Subcutaneous abdominal adipose tissue (tissue), 5 donors: ENCODE measurements around the gene OCA2.
"Not testable (repeated sequence)": the region's sequence is repeated elsewhere in the genome, so short reads cannot be mapped to it uniquely, and the experiment has no call there.

ENCODE experiments used
- H3K27ac ChIP-seq: one replicate; pipeline ENCODE4 v1.7.0; 2013; ENCODE audit warnings: low read depth, mild to moderate bottlenecking, inconsistent platforms, low read length, moderate library complexity
- H3K27me3 ChIP-seq, 5 donors: one replicate each; pipeline ENCODE4 v1.7.0; 2013; ENCODE audit warnings: low read length in 5 of 5, inconsistent platforms in 1 of 5; ENCODE audit not compliant: control insufficient read depth in 5 of 5, insufficient read depth in 4 of 5
- H3K36me3 ChIP-seq, 5 donors: one replicate each; pipeline ENCODE4 v1.7.0; 2013; ENCODE audit warnings: low read length in 5 of 5; ENCODE audit not compliant: control insufficient read depth in 5 of 5, insufficient read depth in 5 of 5
- H3K4me1 ChIP-seq, 5 donors: one replicate each; pipeline ENCODE4 v1.7.0; 2013; ENCODE audit warnings: low read length in 5 of 5, mild to moderate bottlenecking in 3 of 5, moderate library complexity in 1 of 5; ENCODE audit not compliant: control insufficient read depth in 5 of 5, insufficient read depth in 5 of 5
- H3K4me3 ChIP-seq, 5 donors: one replicate each; pipeline ENCODE4 v1.7.0; 2013; ENCODE audit warnings: low read length in 5 of 5, low read depth in 1 of 5
- H3K9ac ChIP-seq, 5 donors: one replicate each; pipeline ENCODE4 v1.7.0; 2013; ENCODE audit warnings: low read length in 5 of 5, mild to moderate bottlenecking in 4 of 5, moderate library complexity in 3 of 5
- H3K9me3 ChIP-seq, 5 donors: one replicate each; pipeline ENCODE4 v1.7.0; 2013; ENCODE audit warnings: low read length in 5 of 5; ENCODE audit not compliant: control insufficient read depth in 5 of 5
- donor health status: healthy.
- donor health status: healthy.
- donor health status: healthy.
- donor health status: healthy.
- donor health status: healthy.

Gene OCA2

DNA sequence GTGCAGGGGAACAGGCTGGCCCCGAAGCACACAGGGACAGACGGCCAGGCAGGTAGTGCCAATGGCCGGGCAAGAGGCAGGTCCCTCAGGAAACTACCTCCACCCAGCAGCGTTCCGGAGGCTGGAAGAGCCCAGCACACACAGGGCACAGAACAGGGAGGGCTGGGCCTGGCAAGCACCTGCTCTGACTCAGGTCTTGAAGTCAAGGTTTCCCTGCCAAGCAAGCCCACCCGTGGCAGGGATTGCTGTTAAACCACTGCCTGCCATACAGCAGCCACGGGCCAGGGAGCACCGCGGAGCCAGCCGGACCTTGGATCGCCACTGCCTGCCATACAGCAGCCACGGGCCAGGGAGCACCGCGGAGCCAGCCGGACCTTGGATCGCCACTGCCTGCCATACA is 22.5 kb upstream of the OCA2 start:
- peaks cover 6 to 83% (median 73%) of the 10 kb centered on the region in 5 donors for H3K36me3 ChIP-seq
- not testable (repeated sequence) for H3K9ac ChIP-seq, H3K27ac ChIP-seq, H3K27me3 ChIP-seq, H3K9me3 ChIP-seq, H3K4me3 ChIP-seq, H3K4me1 ChIP-seq

DNA sequence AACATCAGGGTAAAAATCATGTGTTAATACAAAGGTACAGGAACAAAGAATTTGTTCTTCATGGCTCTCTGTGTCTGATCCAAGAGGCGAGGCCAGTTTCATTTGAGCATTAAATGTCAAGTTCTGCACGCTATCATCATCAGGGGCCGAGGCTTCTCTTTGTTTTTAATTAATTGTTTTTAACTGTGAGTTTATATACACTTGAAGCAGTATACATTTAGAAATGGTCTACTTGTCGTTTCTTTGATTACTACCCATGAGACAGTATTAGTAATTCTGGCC is 21.2 kb upstream of the OCA2 start:
- no peak overlapping the region for H3K27ac ChIP-seq
- H3K4me3 ChIP-seq = no peak overlapping the region
- no peak overlapping the region for H3K9ac ChIP-seq
- no peaks in the 10 kb centered on the region for H3K27me3 ChIP-seq
- peaks cover 6 to 94% (median 86%) of the 10 kb centered on the region in 5 donors for H3K36me3 ChIP-seq
- no peaks in the 10 kb centered on the region for H3K9me3 ChIP-seq
- no peaks in the 10 kb centered on the region for H3K4me1 ChIP-seq

DNA sequence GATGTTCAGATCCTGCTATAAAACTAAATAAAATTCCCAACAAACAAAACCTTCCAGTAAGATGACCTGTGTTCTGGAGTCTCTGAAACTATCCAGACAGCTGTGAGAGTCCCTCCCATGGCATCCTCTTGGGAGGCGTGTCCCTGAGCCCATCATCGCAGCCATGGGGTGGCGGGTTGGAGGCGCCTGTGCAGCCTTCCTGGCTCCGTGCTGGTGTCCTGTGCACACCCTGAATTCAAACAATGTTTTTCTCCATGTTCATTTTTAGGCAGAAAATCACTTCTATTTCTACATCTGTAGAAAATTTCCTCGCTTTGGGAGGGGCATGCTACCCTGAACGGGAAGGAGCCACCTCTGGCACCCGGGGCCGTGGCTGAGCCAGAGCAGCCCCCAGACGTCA is 19.4 kb upstream of the OCA2 start:
- Histone ChIP-seq H3K27ac (no peak overlapping the region), H3K9me3 (no peaks in the 10 kb centered on the region), H3K9ac (no peak overlapping the region), H3K4me1 (no peaks in the 10 kb centered on the region), H3K36me3 (peaks cover 6 to 94% (median 87%) of the 10 kb centered on the region in 5 donors), H3K4me3 (no peak overlapping the region), H3K27me3 (no peaks in the 10 kb centered on the region)

DNA sequence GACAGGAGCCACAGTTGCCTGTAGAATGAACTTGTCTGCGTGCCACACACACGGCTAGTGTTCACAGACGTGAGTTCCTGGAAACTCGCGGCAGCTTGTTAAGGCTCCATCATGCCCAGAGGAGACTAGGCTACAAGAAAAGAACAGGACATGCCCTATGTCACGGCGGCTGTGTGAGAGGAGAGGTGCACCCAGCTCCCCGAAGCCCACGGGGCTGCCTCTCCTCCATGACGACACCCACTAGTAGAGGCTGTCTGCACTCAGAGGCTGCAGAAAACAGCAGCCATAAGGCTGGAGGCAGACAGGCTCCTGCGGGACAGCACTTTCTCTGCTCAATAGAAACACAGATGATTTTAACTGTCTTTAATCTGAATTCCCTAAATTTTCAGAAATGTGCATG is 19.0 kb upstream of the OCA2 start:
- Histone ChIP-seq H3K27ac (no peak overlapping the region), H3K27me3 (no peaks in the 10 kb centered on the region), H3K36me3 (peaks cover 6 to 95% (median 87%) of the 10 kb centered on the region in 5 donors), H3K4me1 (no peaks in the 10 kb centered on the region), H3K9ac (no peak overlapping the region), H3K4me3 (no peak overlapping the region), H3K9me3 (no peaks in the 10 kb centered on the region)

DNA sequence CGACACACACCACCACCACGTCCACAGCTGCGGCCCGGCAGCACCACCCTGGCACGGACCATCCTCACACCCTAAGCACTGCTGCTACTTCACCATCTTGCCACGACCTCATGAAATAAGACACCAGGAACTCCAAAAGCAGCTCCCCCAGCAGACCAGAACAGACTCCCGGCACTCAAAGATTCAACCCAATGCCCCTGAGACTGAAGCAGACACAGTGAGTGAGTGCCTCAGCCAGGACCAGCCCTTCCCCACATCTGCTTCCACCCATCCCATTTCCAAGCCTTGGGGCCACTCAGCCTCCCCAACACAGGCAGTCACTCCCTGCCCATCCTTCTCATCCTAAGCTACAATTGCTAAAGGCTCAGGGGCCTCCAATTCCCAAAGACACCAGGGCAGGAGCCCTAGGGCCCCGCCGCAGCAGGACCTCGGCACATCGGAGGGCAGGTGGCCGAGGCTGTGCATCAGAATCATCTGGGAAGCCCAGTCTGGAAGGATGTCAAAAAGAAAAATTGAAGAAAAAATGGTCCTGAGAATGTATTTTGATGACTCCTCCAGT is 18.4 kb upstream of the OCA2 start:
- no peaks in the 10 kb centered on the region for H3K9me3 ChIP-seq
- H3K36me3 ChIP-seq = peaks cover 6 to 95% (median 87%) of the 10 kb centered on the region in 5 donors
- no peak overlapping the region for H3K27ac ChIP-seq
- no peaks in the 10 kb centered on the region for H3K27me3 ChIP-seq
- no peaks in the 10 kb centered on the region for H3K4me1 ChIP-seq
- no peak overlapping the region for H3K9ac ChIP-seq
- no peak overlapping the region for H3K4me3 ChIP-seq

DNA sequence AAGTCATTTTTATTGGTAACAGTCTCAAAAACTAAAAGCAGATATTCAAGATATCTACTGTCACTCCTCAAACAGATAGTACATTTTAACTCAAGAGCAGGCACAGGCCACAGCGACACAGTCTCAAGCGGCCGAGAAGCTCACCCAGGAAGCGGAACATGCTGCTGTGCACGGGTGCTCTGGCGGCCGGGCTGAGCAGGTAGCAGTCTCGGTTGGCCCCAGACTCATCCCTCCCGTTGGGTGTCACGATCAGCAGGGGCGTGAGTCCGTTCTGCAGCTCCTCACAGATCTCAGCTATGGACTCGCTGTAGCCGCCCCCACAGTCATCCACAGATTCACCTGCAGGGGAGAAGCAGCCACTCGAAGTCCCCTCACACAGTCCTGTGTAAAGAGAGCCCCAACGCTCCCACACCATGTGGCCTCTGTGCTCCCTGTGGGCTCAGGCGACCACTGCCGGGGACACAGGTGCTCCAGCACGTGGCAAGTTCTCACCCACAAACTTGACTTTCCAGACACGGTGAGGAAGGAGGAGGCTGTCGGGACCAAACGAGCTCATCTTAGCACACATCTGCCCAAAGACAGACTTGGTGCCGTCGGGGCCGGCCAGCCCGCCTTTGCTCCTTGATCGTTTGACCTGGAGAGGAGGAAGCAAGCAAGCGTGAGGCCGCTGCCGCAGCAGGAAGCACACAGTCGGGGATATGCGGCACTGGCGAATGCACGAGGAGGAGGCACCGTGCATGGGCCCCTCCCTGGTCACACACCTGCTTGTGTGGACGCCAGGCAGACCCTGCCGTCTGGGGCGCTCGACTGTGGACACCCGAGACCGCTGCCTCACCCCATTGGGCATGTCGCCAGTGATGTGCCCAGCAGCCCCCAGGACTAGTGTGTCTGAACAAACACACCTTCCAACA is 17.7 kb upstream of the OCA2 start:
- H3K36me3 ChIP-seq = peaks cover 6 to 95% (median 89%) of the 10 kb centered on the region in 5 donors
- no peak overlapping the region for H3K27ac ChIP-seq
- H3K27me3 ChIP-seq = no peaks in the 10 kb centered on the region
- no peak overlapping the region for H3K9ac ChIP-seq
- no peaks in the 10 kb centered on the region for H3K9me3 ChIP-seq
- H3K4me3 ChIP-seq = no peak overlapping the region
- no peaks in the 10 kb centered on the region for H3K4me1 ChIP-seq

DNA sequence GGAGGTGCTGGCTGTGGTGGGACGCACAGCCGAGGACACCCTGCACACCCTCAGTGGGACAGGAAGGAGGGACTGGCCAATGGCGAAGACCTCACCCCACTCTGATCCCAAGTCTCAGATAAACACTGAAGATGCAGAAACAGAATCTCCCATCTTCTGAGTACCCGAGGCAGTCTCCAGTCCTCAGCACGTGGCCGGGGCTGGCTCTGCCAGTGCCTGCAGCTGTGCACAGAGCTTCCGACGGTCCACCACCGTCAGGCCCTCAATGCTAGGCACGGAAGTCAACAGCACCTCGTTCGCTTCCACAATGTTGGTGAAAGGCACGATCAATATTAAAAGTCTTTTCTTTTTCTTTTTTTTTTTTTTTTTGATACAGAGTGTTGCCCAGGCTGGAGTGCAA is 16.8 kb upstream of the OCA2 start:
- Histone ChIP-seq H3K36me3 (peaks cover 6 to 93% (median 88%) of the 10 kb centered on the region in 5 donors), H3K9me3 (no peaks in the 10 kb centered on the region), H3K4me3 (no peak overlapping the region), H3K27me3 (no peaks in the 10 kb centered on the region), H3K4me1 (no peaks in the 10 kb centered on the region), H3K9ac (no peak overlapping the region), H3K27ac (no peak overlapping the region)

DNA sequence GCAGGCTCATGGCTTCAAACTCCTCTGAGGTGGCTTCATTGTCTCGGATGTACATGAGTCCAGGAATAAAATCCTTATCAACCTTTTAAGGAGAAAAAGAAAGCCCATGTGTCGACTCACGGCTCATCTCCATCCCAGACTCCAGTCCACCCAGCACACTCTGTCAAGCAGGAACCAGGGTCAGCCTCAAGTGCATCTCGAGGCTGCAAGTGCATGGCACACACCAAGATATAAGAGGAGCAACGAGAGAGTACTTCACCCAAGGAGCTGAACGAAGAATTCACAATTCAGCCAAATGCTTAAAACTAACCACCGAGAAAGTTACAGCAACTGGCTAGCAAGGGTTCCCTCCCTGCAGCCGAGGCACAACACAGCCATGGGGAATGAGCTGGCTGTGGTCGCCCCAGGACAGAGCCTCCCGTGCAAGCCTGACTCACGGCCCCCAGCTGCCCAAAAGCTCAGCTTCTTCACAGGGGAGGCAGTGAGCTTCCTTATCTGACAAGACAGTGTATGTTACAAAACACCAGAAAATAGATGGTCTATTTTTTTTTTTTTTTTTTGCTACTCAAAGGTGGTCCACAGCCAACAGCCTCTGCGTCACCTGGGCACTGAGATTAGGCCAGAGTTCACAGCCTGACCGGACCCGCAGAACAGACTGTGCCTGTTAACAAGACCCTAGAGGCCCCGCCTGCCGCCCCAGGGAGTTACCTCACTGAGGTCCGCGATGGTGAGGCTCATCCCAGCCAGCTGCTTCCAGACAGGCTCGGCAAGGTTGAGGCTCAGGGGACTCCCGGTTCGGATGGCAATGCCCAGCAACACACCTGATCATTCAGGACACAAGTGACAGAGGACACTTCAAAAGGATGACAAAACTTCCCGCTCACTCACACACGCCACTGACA is 15.9 kb upstream of the OCA2 start:
- H3K4me1 ChIP-seq = peaks cover 0 to 8% (median 7%) of the 10 kb centered on the region in 5 donors
- no peak overlapping the region for H3K9ac ChIP-seq
- H3K36me3 ChIP-seq = peaks cover under 1 to 84% (median 79%) of the 10 kb centered on the region in 5 donors
- no peak overlapping the region for H3K4me3 ChIP-seq
- H3K27ac ChIP-seq = no peak overlapping the region
- no peaks in the 10 kb centered on the region for H3K27me3 ChIP-seq
- no peaks in the 10 kb centered on the region for H3K9me3 ChIP-seq

DNA sequence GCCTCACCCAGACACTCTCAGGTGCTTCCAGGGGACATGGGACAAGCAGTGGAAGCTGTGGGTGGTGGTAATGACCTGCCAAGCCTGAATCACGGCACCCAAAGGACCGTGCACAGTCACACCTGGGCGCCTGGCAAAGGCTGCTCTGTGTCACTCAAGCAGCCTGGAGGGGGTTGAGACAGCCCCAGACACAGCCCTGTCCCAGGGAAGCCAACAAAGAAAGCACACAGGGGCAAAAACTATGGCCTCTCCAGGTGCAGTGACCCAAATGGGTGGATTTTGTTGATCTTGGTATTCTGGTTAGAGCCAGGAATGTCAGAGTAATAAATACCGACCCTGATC is 15.0 kb upstream of the OCA2 start:
- no peaks in the 10 kb centered on the region for H3K27me3 ChIP-seq
- H3K4me3 ChIP-seq = no peak overlapping the region
- H3K36me3 ChIP-seq = peaks cover 0 to 76% (median 73%) of the 10 kb centered on the region in 5 donors
- no peak overlapping the region for H3K27ac ChIP-seq
- peaks cover 0 to 9% (median 8%) of the 10 kb centered on the region in 5 donors for H3K4me1 ChIP-seq
- no peaks in the 10 kb centered on the region for H3K9me3 ChIP-seq
- H3K9ac ChIP-seq = no peak overlapping the region
